MM.1S (cell line): ENCODE results near the gene SEMA3D.

Experiments
- DNase-seq: peaks from one replicate; pipeline ENCODE4 v3.0.0-alpha.2; 2015
- H2AFZ ChIP-seq: fragments of 300-600 bp; sonication (generic); 2 replicates; pipeline ENCODE4 v1.6.0; 2016; ENCODE audit warnings: antibody characterized with exemption, low read length
- H3F3A ChIP-seq: fragments of 300-600 bp; sonication (generic); 2 replicates; pipeline ENCODE4 v1.6.1; 2016; ENCODE audit warnings: mild to moderate bottlenecking, antibody characterized with exemption, low read length, moderate library complexity, mixed read lengths; ENCODE audit not compliant: insufficient read depth
- H3K27ac ChIP-seq: fragments of 300-600 bp; sonication (generic); 2 replicates; pipeline ENCODE4 v1.5.1; 2016; ENCODE audit warnings: mild to moderate bottlenecking, low read length
- H3K27me3 ChIP-seq: fragments of 300-600 bp; sonication (generic); replicated peaks from 2 replicates; pipeline ENCODE4 v1.6.0; 2016; ENCODE audit warnings: low read length; ENCODE audit not compliant: insufficient read depth
- H3K36me3 ChIP-seq: fragments of 300-600 bp; sonication (generic); replicated peaks from 2 replicates; pipeline ENCODE4 v1.6.1; 2016; ENCODE audit warnings: mild to moderate bottlenecking, low read length, mixed read lengths; ENCODE audit not compliant: insufficient read depth
- H3K4me1 ChIP-seq: fragments of 300-600 bp; sonication (generic); 2 replicates; pipeline ENCODE4 v1.6.1; 2016; ENCODE audit warnings: low read length, mixed read lengths
- H3K4me2 ChIP-seq: fragments of 300-600 bp; sonication (generic); 2 replicates; pipeline ENCODE4 v1.6.0; 2016; ENCODE audit warnings: low read depth, low read length
- H3K4me3 ChIP-seq: fragments of 300-600 bp; sonication (generic); 2 replicates; pipeline ENCODE4 v1.5.1; 2016; ENCODE audit warnings: low read length, mixed read lengths
- H3K79me2 ChIP-seq: fragments of 300-600 bp; sonication (generic); 2 replicates; pipeline ENCODE4 v1.6.1; 2016; ENCODE audit warnings: mixed run types, low read length, mixed read lengths
- H3K9ac ChIP-seq: fragments of 300-600 bp; sonication (generic); 2 replicates; pipeline ENCODE4 v1.6.1; 2016; ENCODE audit warnings: low read length, mixed read lengths
- H3K9me2 ChIP-seq: fragments of 300-600 bp; sonication (generic); replicated peaks from 2 replicates; pipeline ENCODE4 v1.6.1; 2016; ENCODE audit warnings: mild to moderate bottlenecking, low read length, mixed read lengths; ENCODE audit not compliant: insufficient read depth
- H3K9me3 ChIP-seq: fragments of 300-600 bp; sonication (generic); replicated peaks from 2 replicates; pipeline ENCODE4 v1.6.1; 2016; ENCODE audit warnings: mild to moderate bottlenecking, low read length, mixed read lengths; ENCODE audit not compliant: insufficient read depth
- H4K20me1 ChIP-seq: fragments of 300-600 bp; sonication (generic); 2 replicates; pipeline ENCODE4 v1.6.1; 2016; ENCODE audit warnings: mild to moderate bottlenecking, low read length, moderate library complexity, mixed read lengths; ENCODE audit not compliant: insufficient read depth
- CTCF ChIP-seq: fragments of 300-600 bp; sonication (generic); IDR thresholded peaks from 2 replicates; pipeline ENCODE4 v1.5.1; 2016; ENCODE audit warnings: antibody characterized with exemption, low read length, mixed read lengths
- EZH2 ChIP-seq: fragments of 300-600 bp; sonication (generic); optimal IDR thresholded peaks from 2 replicates; pipeline ENCODE3; 2017; ENCODE audit warnings: low read depth, mild to moderate bottlenecking, antibody characterized with exemption, low read length, mixed read lengths
- EZH2phosphoT487 ChIP-seq: fragments of 300-600 bp; sonication (generic); IDR thresholded peaks from 2 replicates; pipeline ENCODE4 v1.6.1; 2018; ENCODE audit warnings: antibody characterized with exemption, low read length

Gene SEMA3D

GRCh38 chr7:85204496-85204895 is 17.6 kb upstream of the SEMA3D start:
- TF ChIP-seq EZH2 (no peak), EZH2phosphoT487 (no peak), CTCF (no peak)

GRCh38 chr7:85204061-85204460 is 17.2 kb upstream of the SEMA3D start:
- Histone ChIP-seq H3K4me2 (no peak overlapping the region), H3K9ac (no peak overlapping the region), H3K36me3 (no peaks in the 10 kb centered on the region), H3K79me2 (no peaks in the 10 kb centered on the region), H4K20me1 (no peaks in the 10 kb centered on the region), H3K9me3 (no peaks in the 10 kb centered on the region), H3F3A (no peaks in the 10 kb centered on the region), H3K27me3 (no peaks in the 10 kb centered on the region), H3K4me3 (no peak overlapping the region), H3K27ac (no peak overlapping the region), H2AFZ (no peak overlapping the region), H3K9me2 (no peaks in the 10 kb centered on the region), H3K4me1 (no peaks in the 10 kb centered on the region; the same call in 1 of the 2 replicates)
- TF ChIP-seq CTCF: no peak
- no peak for TF ChIP-seq EZH2
- TF ChIP-seq EZH2phosphoT487: no peak
- no peak for DNase-seq

More at GRCh38 chr7:85204496-85204895, 17.6 kb upstream of the SEMA3D start:
- Histone ChIP-seq H4K20me1 (no peaks in the 10 kb centered on the region), H3F3A (no peaks in the 10 kb centered on the region), H3K4me3 (no peak overlapping the region), H3K79me2 (no peaks in the 10 kb centered on the region), H3K4me1 (no peaks in the 10 kb centered on the region; the same call in 1 of the 2 replicates), H3K4me2 (no peak overlapping the region), H2AFZ (no peak overlapping the region), H3K36me3 (no peaks in the 10 kb centered on the region), H3K9me2 (no peaks in the 10 kb centered on the region), H3K9me3 (no peaks in the 10 kb centered on the region), H3K27me3 (no peaks in the 10 kb centered on the region), H3K27ac (no peak overlapping the region), H3K9ac (no peak overlapping the region)
- no peak for DNase-seq

- no peak overlapping the region for H3K4me2 ChIP-seq
- H3K79me2 ChIP-seq: no peaks in the 10 kb centered on the region
- H3F3A ChIP-seq: no peaks in the 10 kb centered on the region
- no peaks in the 10 kb centered on the region for H4K20me1 ChIP-seq
- no peaks in the 10 kb centered on the region for H3K9me3 ChIP-seq
- no peak overlapping the region for H2AFZ ChIP-seq
- H3K27ac ChIP-seq: no peak overlapping the region
- H3K4me1 ChIP-seq: no peaks in the 10 kb centered on the region; the same call in 1 of the 2 replicates
- no peaks in the 10 kb centered on the region for H3K27me3 ChIP-seq
- DNase-seq: no peak
- H3K4me3 ChIP-seq: no peak overlapping the region
- H3K9ac ChIP-seq: no peak overlapping the region
- no peaks in the 10 kb centered on the region for H3K9me2 ChIP-seq
- no peaks in the 10 kb centered on the region for H3K36me3 ChIP-seq
- TF ChIP-seq EZH2phosphoT487 (no peak), CTCF (no peak), EZH2 (no peak)
Observed at GRCh38 chr7:85201209-85201608, 14.4 kb upstream of the SEMA3D start.
